Peyer's patch (tissue), 4 donors: ENCODE data around the gene FZD4. TPM values are rescaled to one million over a fixed set of nuclear protein-coding genes. Genes with fewer than 3 reads are reported as not detected.

ENCODE experiments used
- DNase-seq, 3 donors: peaks; one replicate each; pipeline ENCODE4 v3.0.0-alpha.2; 2017 to 2019
- H3K27ac ChIP-seq, 4 donors: fragments of 200-600 bp; sonication (generic); one replicate each; pipeline ENCODE4 v1.5.1; 2016 to 2019
- H3K27me3 ChIP-seq, 2 donors: fragments of 200-600 bp; sonication (generic); one replicate each; pipeline ENCODE4 v1.5.1; 2019
- H3K36me3 ChIP-seq, 3 donors: fragments of 200-600 bp; sonication (generic); one replicate each; pipeline ENCODE4 v1.5.1; 2016 to 2019
- H3K4me1 ChIP-seq, 4 donors: fragments of 200-600 bp; sonication (generic); one replicate each; pipeline ENCODE4 v1.5.1; 2016 to 2019
- H3K4me3 ChIP-seq, 4 donors: fragments of 200-600 bp; sonication (generic); 1 replicate in 3 of 4; 2 replicates in 1 of 4; pipeline ENCODE4 v1.5.1; 2016 to 2019; ENCODE audit warnings: mild to moderate bottlenecking in 1 of 4
- H3K9me3 ChIP-seq, 4 donors: fragments of 200-600 bp; sonication (generic); one replicate each; pipeline ENCODE4 v1.5.1; 2016 to 2019; ENCODE audit warnings: mild to moderate bottlenecking in 1 of 4
- CTCF ChIP-seq, 6 experiments: fragments of 450-650 bp in 4 of 6; fragments of 200-600 bp in 2 of 6; sonication (generic) in 1 of 6; IDR thresholded peaks; one replicate each; pipeline ENCODE4 v1.5.1; 2017 to 2019; ENCODE audit warnings: antibody characterized with exemption in 6 of 6, mild to moderate bottlenecking in 3 of 6, moderate library complexity in 1 of 6
- POLR2A ChIP-seq, 2 donors: fragments of 450-650 bp; IDR thresholded peaks; one replicate each; pipeline ENCODE4 v1.5.1; 2017; ENCODE audit warnings: antibody characterized with exemption in 2 of 2, mild to moderate bottlenecking in 2 of 2, moderate library complexity in 2 of 2
- total RNA-seq, 4 donors: library from RNA; depleted of rRNA; stranded (reverse); fragments of >200 nt; gene quantifications; one replicate each; pipeline ENCODE4 v1.1.0, GENCODE V29; 2016

FZD4 gene
- total RNA-seq, 4 donors from 2014 or later, result 5.4 to 11.6 (median 8.7) TPM

- H3K27me3 ChIP-seq, result no peaks in the 10 kb centered on the region
- TF ChIP-seq CTCF (IDR thresholded peaks at IDR 0.05), result no peak
- H3K27ac ChIP-seq, result no peak overlapping the region
- no peak for DNase-seq
- H3K4me1 ChIP-seq, result no peaks in the 10 kb centered on the region
- H3K36me3 ChIP-seq, result no peaks in the 10 kb centered on the region
- H3K4me3 ChIP-seq, result no peak overlapping the region
- H3K9me3 ChIP-seq, result no peaks in the 10 kb centered on the region
These were observed 33.2 kb upstream of the FZD4 start for GRCh38 chr11:86988351-86988881.

- Histone ChIP-seq H3K4me1 (no peaks in the 10 kb centered on the region), H3K36me3 (no peaks in the 10 kb centered on the region), H3K4me3 (no peak overlapping the region), H3K9me3 (no peaks in the 10 kb centered on the region), H3K27me3 (no peaks in the 10 kb centered on the region), H3K27ac (no peak overlapping the region)
- no peak for DNase-seq
- no peak for TF ChIP-seq CTCF (IDR thresholded peaks at IDR 0.05)
These were observed 32.5 kb upstream of the FZD4 start for GRCh38 chr11:86987679-86988078.

- H3K4me3 ChIP-seq, result no peak overlapping the region
- H3K9me3 ChIP-seq, result no peaks in the 10 kb centered on the region
- DNase-seq, result no peak
- TF ChIP-seq CTCF (IDR thresholded peaks at IDR 0.05) (no peak), POLR2A (IDR thresholded peaks at IDR 0.05) (no peak)
- no peaks in the 10 kb centered on the region for H3K27me3 ChIP-seq
- no peaks in the 10 kb centered on the region for H3K4me1 ChIP-seq
- H3K27ac ChIP-seq, result no peak overlapping the region
- H3K36me3 ChIP-seq, result no peaks in the 10 kb centered on the region
These were observed 29.5 kb upstream of the FZD4 start for GRCh38 chr11:86984701-86985100.

- Histone ChIP-seq H3K4me3 (no peak overlapping the region), H3K9me3 (no peaks in the 10 kb centered on the region), H3K27me3 (no peaks in the 10 kb centered on the region), H3K4me1 (no peaks in the 10 kb centered on the region), H3K27ac (no peak overlapping the region), H3K36me3 (no peaks in the 10 kb centered on the region)
- no peak for TF ChIP-seq CTCF (IDR thresholded peaks at IDR 0.05)
- TF ChIP-seq POLR2A (IDR thresholded peaks at IDR 0.05), result no peak
- no peak for DNase-seq
These were observed 27.9 kb upstream of the FZD4 start for GRCh38 chr11:86983021-86983488.

- Histone ChIP-seq H3K36me3 (no peaks in the 10 kb centered on the region), H3K4me1 (no peaks in the 10 kb centered on the region), H3K9me3 (no peaks in the 10 kb centered on the region), H3K27ac (no peak overlapping the region), H3K27me3 (no peaks in the 10 kb centered on the region), H3K4me3 (no peak overlapping the region)
- no peak for DNase-seq
- TF ChIP-seq CTCF (IDR thresholded peaks at IDR 0.05) (no peak), POLR2A (IDR thresholded peaks at IDR 0.05) (no peak)
These were observed 26.8 kb upstream of the FZD4 start for GRCh38 chr11:86981777-86982540.
